IPS DF 4.7 (cell line): ENCODE measurements around the gene TRPM2.
A peak's percentile ranks its signal among the peaks of the same experiment; 100 is the strongest.

Source experiments
- DNase-seq: peaks from one replicate; pipeline ENCODE4 v3.0.0-alpha.2; 2013; ENCODE audit warnings: low spot score; ENCODE audit errors: extremely low read depth

The TRPM2 gene

DNA sequence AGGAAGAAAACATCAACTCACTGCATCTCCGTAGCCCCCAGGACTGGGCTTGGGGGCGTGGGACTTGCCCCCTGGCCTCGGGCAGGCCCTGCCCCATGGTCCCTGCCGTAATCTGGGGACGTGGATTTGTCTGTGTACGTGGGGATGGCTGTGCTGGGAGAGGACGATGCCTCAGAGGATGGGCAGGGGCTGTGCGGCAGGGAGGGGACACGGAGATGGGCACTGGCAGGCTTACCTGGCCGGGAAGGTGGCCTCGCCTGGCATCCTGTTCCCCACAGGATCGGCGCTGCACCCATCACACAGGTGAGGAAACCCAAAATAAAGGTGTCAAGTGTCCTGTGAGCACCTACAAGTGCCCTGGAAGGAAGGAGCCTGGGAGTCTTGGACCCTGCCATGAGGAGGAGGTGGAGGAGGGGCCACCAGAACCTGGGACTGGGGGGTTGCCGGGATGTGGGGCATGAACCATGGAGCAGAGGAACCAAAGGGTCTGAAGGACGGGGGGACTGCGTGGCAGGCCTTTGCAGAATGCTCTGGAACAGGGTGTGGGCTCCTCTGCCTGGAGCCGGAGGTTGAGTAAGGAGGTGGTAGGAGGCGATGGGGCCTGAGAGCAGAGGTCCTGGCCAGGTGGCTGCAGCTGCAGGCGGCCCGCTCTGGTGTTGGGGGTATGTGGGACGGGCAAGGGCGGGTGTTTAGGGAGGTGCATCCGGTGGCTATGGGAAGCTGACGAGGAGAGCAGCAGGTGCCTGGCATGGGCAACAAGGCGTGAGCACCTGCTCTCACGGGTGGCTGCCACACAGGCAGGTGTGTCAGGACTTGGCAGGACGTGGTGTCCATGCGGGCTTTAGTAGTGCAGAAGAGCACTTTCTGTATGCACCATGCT lies 74.1 kb downstream of the TRPM2 start:
- DNase-seq, result no peak

DNA sequence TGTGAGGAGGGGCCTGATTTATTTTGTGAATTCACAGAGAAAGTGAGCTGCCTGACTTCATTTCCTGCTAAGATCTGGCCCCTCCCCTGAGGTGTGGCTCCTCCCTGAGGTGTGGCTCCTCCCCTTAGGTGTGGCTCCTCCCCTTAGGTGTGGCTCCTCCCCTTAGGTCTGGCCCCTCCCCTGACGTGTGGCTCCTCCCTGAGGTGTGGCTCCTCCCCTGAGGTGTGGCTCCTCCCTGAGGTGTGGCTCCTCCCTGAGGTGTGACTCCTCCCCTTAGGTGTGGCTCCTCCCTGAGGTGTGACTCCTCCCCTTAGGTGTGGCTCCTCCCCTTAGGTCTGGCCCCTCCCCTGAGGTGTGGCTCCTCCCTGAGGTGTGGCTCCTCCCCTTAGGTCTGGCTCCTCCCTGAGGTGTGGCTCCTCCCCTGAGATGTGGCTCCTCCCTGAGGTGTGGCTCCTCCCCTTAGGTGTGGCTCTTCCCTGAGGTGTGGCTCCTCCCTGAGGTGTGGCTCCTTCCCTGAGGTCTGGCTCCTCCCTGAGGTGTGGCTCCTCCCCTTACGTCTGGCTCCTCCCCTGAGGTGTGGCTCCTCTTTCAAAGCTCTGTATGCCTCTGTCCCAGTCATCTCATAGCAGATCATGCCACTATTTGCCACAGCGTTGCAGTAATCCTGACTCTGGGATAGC lies 75.0 kb downstream of the TRPM2 start:
- peak; percentile 28 for DNase-seq

DNA sequence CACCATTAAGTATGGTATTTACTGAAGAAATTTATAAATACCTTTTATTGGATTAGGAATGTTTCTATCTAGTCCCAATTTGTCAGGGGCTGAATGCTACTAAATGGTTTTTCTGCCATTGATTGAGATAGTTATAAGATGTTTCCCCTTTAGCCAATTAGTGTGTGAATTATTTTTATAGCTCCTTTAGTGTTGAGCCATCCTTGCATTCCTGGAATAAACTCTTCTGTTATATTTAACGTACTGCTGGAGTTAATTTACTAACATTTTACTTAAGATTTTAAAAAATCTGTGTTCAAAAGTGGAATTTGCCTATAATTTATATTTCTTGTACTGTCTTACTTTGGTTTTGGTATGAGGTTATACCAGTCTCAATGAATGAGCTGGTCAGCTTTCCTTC lies 76.5 kb downstream of the TRPM2 start:
- DNase-seq, result no peak

DNA sequence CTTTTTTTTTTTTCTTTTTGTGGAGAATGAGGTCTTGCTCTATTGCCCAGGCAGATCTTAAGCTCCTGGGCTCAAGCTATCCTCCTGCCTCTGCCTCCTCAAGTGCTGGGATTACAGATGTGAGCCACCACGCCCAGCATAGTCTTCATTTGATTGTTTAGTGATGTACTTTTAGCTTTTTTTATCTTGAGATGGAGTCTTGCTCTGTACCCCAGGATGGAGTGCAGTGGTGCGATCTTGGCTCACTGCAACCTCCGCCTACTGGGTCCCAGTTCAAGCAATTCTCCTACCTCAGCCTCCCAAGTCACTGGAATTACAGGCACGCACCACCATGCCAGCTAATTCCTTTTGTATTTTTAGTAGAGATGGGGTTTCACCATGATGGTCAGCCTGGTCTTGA lies 77.9 kb downstream of the TRPM2 start:
- no peak for DNase-seq

DNA sequence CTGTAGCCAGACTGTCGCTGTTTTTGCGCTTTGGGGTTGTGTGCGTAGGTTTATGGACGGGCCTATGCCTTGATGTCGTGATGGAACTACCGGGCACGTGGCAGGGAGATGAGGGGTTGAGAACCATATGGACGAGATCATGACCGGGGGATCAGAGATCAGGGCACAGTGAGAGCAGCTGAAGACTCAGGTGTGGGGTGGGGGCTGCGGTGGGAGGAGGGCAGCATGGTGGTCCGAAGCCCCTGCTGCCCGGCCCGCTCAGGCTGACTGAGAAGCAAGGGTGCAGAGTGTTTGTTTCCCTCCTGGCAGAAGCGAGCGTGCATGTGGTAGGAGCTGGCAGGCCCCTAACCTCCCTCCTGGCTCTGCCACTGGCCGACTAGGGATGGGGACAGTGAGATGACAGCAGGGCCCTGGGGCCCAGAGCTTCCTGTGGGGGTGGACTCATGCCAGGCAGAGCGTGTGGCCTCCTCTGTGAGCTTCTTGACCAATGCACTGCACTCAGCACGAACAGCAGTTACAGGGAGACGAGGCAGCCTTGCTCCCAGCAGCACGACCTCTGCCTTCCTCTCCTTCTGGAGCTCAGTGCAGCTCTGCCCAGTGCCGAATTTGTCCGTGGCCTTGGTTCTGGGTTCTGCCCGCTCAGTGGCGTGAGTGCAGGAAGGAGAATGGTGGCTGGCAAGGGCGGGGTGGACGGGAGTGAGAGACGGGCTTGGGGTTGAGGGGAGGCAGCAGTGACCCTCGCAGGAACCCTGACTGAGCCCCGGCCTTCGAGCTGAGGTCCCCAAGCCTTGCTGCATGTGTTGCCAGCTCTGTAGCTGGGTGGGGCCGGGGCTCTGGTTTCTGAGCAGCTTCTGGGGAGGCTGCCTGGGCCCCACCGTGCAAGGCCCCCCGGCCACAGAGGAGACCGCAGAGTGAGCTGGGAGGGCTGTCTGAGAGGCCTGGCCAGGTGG lies 79.7 kb downstream of the TRPM2 start:
- DNase-seq, result no peak

DNA sequence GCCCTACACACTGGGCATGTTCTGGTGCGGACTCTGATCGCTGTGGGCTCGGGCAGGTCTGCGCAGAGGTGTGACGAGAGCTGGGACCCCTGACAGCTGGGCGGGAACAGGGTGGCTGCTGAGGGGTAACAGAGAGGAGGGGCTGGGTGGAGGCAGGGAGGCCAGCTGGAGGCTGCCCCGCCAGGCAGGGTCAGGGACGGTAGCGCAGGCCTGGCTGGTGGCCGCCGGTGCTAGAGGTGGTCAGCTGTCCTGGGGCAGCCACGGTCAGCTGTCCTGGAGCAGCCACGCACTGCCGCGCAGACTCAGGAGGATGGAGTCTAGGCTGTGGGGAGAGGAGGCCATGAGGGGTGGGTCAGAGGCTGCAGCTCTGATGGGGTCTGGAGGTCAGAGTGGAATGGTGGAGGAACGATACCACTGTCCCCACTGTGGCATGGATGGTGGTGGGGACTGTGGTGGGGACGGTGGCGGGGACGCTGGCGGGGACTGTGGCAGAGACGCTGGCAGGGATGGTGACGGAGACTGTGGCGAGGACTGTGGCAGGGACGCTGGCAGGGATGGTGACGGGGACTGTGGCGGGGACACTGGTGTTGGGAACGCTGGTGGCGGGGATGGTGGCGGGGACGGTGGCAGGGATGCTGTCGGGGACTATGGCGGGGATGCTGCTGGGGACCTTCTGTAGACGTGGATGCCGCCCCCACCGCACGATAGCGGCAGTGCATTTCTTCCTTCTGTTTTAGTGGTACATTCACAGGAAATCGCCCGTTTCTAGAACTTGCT lies 80.6 kb downstream of the TRPM2 start:
- DNase-seq, result no peak

DNA sequence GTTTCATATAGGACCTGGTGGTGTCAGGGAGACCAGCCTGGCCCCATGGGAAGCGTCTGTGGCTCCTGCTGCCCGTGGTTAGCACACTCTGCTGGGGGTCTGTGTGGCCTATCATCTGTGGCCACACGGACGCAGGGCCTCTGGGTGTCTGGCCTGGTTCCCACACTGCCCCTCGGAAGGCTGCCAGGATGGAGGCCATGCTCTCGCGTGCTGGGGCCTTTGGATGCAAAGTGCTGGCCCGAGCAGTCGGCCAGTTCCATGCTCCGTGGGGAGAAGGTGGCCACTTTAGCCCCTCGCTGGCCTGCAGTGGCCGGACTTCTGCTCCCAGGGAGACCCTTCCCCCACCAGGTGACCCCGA lies 81.1 kb downstream of the TRPM2 start:
- DNase-seq, result no peak

DNA sequence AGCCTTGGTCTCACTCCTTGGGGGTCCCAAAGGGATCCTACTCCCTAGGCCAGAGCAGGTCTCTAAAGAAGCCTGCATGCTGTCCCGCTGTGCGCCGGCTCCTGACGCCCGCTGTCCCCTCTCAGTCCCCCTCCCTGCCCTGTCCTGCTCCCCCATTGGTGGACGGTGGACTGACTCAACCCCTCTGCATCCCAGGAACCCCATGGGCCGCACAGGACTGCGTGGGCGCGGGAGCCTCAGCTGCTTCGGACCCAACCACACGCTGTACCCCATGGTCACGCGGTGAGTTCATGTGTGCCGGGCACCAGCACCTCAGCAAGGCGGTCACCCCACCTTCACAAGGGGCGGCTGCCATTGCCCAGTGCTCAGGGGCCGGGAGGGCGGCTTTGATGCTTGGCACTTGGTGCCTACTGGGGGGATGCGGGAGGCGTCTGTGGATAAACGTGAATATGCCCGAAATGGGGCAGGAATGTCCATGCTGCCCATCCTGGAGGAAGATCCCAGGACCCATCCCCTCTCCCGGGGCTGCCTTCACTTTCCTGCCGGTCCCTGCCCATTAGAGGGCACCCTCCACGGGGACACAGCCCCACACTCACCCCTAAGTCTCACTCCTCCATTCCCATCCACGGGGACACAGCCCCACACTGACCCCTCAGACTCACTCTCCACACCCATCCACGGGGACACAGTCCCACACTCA lies 81.7 kb downstream of the TRPM2 start:
- DNase-seq, result no peak

DNA sequence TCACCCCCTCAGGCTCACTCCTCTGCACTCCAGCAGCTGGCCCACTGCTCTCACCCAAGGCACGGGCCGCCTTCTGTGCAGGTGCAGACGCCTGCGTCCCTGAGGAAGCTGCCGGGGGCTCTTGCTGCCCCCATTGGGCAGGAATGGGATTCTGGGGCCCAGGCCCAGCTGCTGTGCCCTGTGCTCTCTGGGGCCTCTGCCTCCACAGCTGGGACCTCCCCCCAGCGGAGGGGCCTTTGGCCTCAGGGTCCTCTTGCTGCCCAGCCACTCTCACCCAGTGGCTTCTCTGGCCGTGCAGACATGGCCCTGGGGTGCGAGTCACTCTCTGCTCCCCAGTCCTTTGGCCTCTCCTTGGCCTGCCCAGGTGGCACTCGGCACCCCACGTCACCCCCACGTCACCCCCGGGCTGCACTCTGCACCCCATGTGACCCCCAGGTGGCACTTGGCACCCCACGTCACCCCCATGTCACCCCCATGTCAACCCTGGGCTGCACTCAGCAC lies 82.7 kb downstream of the TRPM2 start:
- no peak for DNase-seq

DNA sequence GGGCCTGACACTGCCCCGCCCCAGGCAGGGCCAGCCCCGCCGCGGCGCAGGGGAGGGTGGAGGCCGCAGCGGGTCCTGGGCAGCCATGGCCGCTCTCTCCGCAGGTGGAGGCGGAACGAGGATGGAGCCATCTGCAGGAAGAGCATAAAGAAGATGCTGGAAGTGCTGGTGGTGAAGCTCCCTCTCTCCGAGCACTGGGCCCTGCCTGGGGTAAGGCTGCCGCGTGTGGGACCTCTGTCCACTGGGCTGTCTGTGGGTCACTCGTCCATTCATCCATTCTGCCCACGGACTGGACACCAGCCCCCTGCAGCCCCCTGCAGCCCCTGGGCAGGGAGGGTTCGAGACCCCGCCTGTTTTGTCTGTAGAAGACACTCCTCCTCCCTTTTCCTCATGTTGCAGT lies 83.5 kb downstream of the TRPM2 start:
- no peak for DNase-seq

DNA sequence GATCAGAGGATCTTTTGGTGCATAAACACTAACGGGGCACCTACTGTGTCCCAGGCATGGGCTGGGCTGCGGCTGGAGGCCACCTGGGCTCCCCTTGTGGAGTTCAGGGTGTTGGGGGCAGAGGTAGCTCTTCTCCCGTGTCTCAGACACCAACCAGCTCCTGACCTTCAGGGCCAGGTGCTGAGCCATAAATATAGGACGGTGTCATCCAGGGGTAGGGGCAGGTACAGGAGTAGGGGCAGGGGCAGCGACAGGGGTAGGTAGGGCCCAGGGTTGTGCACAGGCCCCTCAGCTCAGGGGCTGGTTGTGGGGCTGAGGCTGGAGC lies 83.9 kb downstream of the TRPM2 start:
- no peak for DNase-seq

DNA sequence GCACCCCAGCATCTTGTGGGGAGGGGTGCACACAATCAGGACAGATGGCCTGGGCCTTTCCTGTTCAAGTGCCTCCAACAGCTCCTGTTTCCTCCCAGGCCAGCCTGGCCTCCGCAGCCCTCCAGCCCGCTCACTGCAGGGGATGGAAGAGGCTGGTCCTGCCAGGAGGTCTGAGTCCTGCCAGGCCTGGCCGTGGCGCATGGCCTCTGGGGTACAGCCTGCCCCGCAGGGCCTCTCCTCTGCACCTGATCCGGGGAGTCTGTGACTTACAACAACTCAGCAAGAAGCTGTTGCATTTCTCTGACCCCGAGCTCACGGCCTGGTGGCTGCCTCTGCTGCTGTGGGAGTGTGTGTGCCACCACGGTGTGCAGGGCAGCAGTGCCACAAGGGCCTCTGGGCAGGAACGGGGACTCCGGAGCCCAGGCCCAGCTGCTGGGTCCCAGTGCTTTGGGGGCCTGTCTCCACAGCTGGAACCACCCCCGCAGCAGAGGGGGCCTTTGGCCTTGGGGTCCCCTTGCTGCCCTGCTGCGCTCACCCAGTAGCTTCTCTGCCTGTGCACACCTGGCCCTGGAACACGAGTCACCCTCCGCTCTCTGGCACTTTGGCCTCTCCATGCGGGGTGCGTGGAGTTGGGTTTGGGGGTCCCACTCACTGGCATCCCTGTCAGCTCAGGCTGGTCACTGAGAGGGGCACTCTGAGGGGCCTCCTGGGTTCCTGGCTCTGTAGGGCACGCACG lies 84.4 kb downstream of the TRPM2 start:
- no peak for DNase-seq

DNA sequence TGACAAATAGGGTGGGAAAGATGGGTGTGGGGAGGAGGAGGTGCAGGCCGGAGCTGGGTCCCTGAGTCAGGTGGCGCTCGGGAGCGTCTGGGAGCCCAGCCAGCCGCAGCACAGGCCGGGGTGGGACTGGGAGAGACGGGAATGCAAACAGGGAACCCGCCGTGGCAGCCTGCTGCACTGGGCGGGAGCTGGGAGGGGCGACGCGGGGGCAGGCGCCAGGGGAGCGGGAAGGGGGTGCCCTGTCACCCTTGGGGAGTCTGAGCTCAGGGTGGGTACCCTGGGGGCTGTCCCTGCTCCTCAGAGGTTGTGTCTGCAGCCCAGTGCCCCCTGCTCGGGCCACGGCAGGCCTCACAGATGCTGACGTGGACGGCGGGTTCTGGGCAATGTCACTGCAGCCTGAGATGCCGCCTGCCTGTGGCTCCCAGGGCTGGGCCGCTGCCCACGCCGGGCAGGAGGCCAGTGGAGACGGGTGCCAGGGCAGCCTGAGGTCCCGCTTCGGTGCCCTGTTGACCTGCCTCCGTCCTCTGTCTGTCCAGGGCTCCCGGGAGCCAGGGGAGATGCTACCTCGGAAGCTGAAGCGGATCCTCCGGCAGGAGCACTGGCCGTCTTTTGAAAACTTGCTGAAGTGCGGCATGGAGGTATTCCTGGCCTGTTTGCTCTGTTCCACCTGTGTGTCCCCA lies 85.2 kb downstream of the TRPM2 start:
- no peak for DNase-seq

DNA sequence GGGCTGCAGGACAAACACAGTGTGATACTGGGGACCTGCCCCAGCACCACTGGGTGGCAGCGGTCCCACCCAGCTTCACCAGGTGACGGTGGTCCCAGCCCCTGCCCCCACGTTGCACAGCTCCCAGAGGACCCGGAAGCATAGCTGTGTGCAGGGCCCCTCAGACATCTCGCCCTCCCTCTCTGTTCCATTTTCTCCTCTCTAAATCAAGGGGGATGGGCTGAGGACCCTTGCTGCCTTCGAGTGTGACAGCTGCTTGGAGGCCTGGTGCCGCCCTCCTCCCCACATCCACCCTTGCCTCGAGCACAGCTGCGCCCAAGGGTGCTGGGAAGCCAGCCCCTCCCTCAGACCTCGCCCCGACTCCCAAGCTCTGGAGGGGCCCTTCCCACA lies 85.8 kb downstream of the TRPM2 start:
- no peak for DNase-seq

DNA sequence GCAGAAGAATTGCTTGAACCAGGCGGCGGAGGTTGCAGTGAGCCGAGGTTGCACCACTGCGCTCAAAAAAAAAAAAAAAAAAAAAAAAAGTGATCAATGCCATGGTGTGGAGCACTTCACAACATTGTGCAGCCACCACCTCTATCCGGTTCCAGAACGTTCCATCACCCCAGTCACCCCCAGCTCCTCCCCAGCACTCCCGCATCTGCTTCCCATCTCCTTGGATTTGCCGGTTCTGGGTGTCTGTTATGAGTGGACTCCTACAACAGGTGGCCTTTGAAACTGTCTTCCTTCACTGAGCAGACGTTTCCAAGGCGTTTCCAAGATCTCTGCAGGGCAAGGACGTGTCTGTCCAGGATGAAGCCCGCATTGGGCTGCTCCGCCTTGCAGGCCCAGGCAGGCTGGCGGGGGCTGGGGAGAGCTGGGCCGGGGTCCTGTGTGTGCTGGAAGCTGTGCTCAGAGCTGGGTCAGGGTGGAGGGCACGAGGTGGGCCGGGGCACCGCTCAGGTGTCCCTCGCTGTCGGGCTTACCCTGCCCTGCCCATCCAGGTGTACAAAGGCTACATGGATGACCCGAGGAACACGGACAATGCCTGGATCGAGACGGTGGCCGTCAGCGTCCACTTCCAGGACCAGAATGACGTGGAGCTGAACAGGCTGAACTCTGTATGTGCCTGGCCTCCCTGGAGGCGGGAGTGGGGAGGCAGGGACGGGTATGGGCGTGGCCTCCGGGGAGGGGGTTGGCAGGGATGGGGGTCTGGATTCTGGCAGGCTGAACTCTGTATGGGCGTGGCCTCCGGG lies 87.0 kb downstream of the TRPM2 start:
- DNase-seq, result no peak

DNA sequence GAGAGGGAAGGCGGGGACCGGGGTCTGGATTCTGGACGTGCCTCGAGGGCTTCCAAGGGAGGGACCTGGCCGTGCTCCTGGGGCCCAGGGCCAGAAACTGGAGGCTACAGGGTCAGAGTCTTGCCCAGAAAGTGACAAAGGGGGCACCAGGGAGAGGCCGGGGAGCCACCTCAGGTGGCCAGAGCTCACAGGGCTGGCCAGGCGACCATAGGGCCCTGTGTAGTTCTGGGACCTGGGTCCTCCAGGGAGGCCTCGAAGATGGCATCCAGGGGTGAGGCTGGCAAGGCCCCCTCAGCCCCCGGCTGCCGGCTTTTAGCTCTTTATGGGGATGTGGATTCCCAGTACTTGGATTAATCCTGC lies 87.6 kb downstream of the TRPM2 start:
- no peak for DNase-seq

DNA sequence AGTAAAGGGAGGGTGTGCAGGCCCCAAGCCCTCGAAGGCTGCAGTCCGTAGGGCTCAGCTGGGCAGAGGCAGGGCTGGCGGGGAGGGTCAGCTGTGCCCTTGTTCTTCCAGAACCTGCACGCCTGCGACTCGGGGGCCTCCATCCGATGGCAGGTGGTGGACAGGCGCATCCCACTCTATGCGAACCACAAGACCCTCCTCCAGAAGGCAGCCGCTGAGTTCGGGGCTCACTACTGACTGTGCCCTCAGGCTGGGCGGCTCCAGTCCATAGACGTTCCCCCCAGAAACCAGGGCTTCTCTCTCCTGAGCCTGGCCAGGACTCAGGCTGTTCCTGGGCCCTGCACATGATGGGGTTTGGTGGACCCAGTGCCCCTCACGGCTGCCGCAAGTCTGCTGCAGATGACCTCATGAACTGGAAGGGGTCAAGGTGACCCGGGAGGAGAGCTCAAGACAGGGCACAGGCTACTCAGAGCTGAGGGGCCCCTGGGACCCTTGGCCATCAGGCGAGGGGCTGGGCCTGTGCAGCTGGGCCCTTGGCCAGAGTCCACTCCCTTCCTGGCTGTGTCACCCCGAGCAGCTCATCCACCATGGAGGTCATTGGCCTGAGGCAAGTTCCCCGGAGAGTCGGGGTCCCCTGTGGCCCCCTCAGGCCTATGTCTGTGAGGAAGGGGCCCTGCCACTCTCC lies 88.3 kb downstream of the TRPM2 start:
- DNase-seq, result no peak
